LNCaP clone FGC (cell line): ENCODE data around the gene UBE2D2.

Experiments
- DNase-seq: peaks from one replicate; pipeline ENCODE4 v3.0.0-alpha.2; 2011; ENCODE audit warnings: low read depth
- H3K4me3 ChIP-seq: 2 replicates; pipeline ENCODE4 v1.5.1; 2011; ENCODE audit warnings: mild to moderate bottlenecking, low read depth, low read length, control low read depth
- TF ChIP-seq, protein P1 (sequence below): IDR thresholded peaks from 2 replicates; pipeline ENCODE4 v1.5.1; 2012; ENCODE audit warnings: mild to moderate bottlenecking; ENCODE audit not compliant: control insufficient read depth, insufficient read depth; ENCODE audit errors: extremely low read depth

The UBE2D2 gene

DNA sequence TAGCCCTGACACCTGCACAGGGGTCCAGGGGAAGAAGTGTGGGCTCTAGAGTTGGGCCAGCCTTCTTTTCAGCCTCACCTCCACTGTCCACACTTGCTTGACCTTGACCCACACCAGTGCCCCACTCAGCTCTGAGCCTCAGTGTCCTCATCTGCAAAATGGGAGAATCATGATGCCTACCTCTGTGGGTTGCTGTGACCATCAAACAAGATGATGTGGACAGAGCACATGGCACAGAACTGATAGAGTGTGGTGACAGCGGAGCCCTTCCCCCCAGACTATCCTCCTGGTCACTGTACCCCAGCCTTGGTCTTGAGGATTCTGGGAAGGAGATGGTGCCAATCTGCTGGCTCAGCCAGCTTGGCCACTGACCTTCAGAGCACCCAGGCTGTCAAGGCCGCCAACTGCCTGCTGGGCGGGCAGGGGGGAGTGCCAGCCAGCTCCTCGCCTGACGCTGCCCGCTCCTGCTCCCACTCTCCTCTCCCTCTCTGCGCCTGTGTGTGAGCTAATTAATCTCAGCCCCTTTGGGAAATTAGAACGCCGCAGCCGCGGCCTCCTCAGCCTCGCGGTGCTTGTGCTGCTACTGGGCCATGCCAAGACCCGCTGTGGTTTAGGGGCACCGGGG lies 103.7 kb downstream of the UBE2D2 start:
- TF ChIP-seq, protein P1, sequence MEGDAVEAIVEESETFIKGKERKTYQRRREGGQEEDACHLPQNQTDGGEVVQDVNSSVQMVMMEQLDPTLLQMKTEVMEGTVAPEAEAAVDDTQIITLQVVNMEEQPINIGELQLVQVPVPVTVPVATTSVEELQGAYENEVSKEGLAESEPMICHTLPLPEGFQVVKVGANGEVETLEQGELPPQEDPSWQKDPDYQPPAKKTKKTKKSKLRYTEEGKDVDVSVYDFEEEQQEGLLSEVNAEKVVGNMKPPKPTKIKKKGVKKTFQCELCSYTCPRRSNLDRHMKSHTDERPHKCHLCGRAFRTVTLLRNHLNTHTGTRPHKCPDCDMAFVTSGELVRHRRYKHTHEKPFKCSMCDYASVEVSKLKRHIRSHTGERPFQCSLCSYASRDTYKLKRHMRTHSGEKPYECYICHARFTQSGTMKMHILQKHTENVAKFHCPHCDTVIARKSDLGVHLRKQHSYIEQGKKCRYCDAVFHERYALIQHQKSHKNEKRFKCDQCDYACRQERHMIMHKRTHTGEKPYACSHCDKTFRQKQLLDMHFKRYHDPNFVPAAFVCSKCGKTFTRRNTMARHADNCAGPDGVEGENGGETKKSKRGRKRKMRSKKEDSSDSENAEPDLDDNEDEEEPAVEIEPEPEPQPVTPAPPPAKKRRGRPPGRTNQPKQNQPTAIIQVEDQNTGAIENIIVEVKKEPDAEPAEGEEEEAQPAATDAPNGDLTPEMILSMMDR: no peak
- DNase-seq: no peak
- H3K4me3 ChIP-seq: no peak overlapping the region

DNA sequence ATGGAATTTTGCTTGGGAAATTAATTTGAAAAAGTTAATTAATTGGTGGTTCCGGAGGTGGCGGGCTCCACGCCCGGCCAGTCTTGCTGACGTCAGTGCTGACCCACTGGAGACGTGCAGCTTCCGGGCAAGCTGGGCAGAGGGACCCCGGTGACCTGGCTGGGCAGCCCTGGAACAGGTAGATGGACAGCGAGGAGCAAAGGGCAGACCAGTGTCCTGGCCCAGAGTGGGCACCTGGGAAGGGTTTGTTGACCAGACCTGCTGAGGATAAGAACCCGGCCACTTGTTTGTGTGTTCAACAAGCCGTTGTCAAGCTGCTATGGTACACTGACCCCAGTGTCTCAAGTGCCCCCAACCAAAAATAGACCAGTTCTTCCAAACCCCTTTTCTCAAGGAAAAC lies 104.5 kb downstream of the UBE2D2 start:
- no peak overlapping the region for H3K4me3 ChIP-seq
- TF ChIP-seq, protein P1: no peak
- no peak for DNase-seq

DNA sequence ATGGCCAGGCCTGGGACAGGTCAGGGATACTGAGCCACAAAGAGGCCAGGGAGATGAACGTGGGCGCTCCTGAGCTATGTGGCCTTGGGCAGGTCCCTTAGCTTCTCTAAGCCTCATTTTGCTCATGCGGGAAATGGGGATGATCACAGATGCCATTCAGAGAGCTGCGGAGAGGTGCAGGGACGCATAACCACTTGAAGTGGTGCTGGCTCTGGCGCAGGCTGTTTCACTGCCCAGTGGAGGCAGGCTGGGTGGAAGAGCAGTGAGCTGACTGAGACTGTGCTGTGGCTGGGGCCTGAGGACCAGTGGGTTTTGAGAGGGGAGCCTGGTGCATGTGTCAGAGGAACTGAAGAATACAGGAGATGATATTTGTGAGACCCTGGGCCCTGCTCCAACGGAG lies 105.4 kb downstream of the UBE2D2 start:
- H3K4me3 ChIP-seq: no peak overlapping the region
- TF ChIP-seq, protein P1: no peak
- no peak for DNase-seq

- H3K4me3 ChIP-seq: no peak overlapping the region
These were observed 106.0 kb downstream of the UBE2D2 start for GRCh38 chr5:139667001-139667729.

GRCh38 chr5:139667730-139668063 lies 106.6 kb downstream of the UBE2D2 start:
- no peak for DNase-seq
- TF ChIP-seq, protein P1: no peak
- peak overlapping the region; percentile 41 for H3K4me3 ChIP-seq

More at GRCh38 chr5:139667001-139667729, 106.0 kb downstream of the UBE2D2 start:
- TF ChIP-seq, protein P1: no peak
- DNase-seq: no peak

DNA sequence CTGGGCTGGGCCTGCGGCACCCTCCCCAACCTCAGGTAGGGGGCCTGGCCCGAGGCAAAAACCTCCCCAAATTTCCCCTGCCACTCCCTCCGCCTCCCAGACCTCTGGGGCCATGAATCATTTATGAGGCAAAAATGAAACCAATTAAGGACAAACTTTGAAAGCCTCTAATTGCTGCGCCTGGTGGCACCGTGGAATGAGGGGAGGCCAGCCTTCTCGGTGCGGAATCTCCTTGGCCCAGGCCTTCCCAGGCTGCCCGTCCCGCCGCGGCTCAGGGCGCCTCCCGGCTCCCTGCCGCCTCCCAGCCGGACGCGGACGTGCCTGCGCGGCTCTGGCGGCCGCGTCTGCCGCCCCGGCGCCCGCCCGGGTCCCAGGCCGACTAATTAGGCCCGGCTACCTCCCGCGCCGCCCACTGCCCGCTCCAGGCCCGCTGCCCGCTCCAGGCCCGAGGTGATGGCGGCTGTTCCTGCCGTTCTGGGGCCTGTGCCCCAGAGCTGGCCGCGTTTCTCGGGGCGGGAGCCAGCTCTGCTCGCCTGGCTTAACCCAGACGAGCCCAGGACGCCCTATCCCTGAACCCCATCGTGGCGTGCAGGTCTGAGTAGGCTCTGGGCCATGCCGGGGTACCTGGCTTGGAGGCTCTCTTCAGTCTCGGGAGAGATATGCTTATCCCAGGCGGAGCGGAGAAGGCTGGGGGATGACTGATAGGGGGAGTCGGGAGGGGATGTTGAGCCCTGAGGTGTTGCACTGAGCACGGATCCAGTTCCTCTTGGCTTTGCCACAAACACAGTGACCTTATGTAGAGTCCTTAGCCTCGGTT lies 107.1 kb downstream of the UBE2D2 start:
- DNase-seq: no peak
- TF ChIP-seq, protein P1: no peak
- peak overlapping the region; percentile 41 for H3K4me3 ChIP-seq
